HPDE6-E6E7 (cell line): ENCODE results near the gene ATXN1.
A peak's percentile ranks its signal among the peaks of the same experiment; 100 is the strongest.
"Not testable (repeated sequence)": the region's sequence is repeated elsewhere in the genome, so short reads cannot be mapped to it uniquely, and the experiment has no call there.

Source experiments
- DNase-seq: peaks from one replicate; pipeline ENCODE4 v3.0.0; 2011; ENCODE audit warnings: missing footprints; ENCODE audit errors: extremely low spot score

Gene ATXN1

GRCh38 chr6:16618962-16619361 is 142.3 kb downstream of the ATXN1 start:
- no peak for DNase-seq

DNA sequence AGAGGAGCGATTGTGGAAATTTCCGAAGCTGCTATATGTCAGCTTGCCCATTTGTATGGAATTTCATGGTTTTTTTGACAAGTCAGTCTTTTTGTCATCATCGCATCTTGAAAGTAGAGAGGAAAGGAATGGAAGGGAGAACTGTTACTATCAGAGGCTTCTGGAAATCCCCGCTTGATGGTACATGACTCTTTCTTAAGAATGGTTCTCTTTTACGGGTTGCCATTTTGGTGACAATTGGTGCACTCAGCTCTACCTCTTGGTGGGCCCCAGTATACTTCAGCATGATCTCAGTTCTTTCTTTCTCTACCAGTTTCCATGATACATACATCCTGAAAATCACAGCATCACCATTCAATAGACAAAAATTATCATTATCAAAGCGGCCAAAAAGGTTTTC is 146.0 kb downstream of the ATXN1 start:
- DNase-seq: not testable (repeated sequence)

DNA sequence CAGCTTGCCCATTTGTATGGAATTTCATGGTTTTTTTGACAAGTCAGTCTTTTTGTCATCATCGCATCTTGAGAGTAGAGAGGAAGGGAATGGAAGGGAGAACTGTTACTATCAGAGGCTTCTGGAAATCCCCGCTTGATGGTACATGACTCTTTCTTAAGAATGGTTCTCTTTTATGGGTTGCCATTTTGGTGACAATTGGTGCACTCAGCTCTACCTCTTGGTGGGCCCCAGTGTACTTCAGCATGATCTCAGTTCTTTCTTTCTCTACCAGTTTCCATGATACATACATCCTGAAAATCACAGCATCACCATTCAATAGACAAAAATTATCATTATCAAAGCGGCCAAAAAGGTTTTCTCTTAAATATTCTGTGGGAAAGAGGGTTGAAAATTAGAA is 147.1 kb downstream of the ATXN1 start:
- DNase-seq: not testable (repeated sequence)

- not testable (repeated sequence) for DNase-seq
Observed at GRCh38 chr6:16613504-16613903, 147.8 kb downstream of the ATXN1 start.

- DNase-seq: no peak
Observed at GRCh38 chr6:16608444-16608843, 152.8 kb downstream of the ATXN1 start.

GRCh38 chr6:16602035-16602434 is 159.2 kb downstream of the ATXN1 start:
- no peak for DNase-seq

- DNase-seq: no peak
Observed at GRCh38 chr6:16600701-16601100, 160.6 kb downstream of the ATXN1 start.

DNA sequence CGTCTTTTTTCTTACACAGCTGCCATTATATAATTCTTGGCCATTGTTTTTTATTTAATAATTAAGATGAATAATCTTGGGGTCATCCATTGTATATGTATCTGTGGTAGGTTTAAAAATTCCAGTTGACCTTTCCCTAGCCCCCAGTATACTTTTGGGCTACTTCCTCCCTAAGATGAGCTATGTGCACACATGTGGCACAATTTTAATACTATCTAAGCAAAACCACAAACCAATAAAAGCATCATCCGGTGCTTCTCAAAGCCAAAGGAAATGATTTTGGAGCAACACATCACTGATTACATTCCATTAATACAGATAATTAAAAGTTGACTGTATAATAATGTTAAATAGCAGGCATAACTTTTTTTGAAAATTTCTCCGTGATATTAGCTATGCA is 161.2 kb downstream of the ATXN1 start:
- DNase-seq: no peak

GRCh38 chr6:16596616-16597331 is 164.5 kb downstream of the ATXN1 start:
- DNase-seq: no peak

- DNase-seq: no peak
Observed at GRCh38 chr6:16595514-16596120, 165.6 kb downstream of the ATXN1 start.

DNA sequence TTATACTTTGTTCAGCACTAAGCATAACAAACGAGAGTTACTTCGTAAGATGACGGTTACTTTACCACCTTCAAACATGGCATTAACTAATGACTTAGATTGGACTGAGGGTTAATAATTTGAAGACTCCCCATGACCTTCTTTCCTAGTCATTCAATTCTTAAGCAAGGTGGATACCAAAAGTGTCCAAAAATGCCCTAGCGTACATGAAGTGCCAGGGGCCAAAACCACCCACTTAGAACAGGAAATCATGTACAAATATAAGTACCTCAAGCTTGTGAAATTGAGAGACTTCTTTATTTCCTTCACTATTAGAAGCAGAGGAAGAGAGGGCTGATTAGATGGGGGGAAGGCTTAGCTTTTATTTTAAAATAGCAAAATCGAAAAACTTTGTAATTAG is 166.4 kb downstream of the ATXN1 start:
- DNase-seq: no peak

GRCh38 chr6:16592223-16592911 is 168.9 kb downstream of the ATXN1 start:
- no peak for DNase-seq

GRCh38 chr6:16591396-16592222 is 169.7 kb downstream of the ATXN1 start:
- no peak for DNase-seq

GRCh38 chr6:16585805-16586204 is 175.5 kb downstream of the ATXN1 start:
- no peak for DNase-seq

DNA sequence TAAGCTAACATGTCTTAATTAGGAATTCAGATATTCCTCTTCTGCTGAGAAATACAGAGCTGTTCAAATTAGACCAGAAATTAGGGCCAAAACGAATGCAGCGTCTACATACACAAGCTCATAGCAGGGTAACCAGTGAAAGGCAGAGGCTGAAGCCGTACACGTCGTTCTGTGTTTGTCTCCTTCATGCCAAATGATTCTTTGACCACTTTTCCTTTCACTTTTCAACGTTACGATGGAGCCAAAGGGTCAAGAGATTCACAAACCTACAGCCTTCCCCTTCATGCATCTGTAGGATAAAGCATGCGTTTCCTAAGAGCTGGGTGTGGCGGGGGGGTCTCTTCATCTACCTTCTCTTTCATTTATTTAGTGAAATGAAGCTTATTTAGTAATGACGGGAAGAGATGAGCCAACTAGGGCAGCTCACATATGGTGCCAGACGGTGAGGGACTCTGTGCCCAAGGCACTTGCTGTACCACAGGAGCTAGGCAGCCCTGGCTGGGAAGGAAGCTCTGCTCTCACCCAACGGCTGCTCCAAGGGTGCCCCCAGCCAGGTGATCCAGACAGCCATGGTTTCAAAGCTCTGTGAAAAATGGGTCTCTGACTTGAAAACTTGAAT is 178.0 kb downstream of the ATXN1 start:
- DNase-seq: no peak

DNA sequence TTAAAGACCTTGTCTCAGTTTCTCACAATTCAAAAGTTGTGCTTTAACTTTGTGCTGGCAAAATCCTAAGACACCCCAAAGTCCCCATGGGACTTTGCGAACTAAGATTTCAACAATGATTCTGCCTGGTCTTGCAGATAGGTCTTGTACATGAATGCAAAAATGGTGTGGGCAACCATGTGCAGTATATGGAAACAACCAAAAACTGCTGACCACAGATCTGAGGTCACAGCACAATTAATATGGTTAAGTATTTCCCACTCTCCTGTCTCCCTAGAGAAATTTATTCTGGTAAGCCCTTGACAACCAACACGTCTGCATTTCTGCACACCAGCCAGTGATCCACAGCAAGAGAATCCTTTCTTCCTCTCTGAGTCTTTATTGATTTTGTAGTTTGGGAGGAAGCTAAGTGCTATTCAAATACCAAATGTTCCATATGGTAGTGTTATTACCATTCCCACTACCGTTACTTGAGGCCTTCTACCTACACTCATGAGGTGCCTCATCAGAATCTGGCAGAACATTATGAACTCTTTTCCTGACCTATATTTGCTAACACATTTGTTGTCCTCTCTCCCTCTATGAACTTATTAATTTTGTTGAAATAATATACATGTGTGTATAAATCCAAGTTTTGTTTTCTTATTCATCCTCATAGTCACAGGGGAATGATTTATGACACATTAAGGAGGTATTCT is 178.7 kb downstream of the ATXN1 start:
- DNase-seq: no peak

DNA sequence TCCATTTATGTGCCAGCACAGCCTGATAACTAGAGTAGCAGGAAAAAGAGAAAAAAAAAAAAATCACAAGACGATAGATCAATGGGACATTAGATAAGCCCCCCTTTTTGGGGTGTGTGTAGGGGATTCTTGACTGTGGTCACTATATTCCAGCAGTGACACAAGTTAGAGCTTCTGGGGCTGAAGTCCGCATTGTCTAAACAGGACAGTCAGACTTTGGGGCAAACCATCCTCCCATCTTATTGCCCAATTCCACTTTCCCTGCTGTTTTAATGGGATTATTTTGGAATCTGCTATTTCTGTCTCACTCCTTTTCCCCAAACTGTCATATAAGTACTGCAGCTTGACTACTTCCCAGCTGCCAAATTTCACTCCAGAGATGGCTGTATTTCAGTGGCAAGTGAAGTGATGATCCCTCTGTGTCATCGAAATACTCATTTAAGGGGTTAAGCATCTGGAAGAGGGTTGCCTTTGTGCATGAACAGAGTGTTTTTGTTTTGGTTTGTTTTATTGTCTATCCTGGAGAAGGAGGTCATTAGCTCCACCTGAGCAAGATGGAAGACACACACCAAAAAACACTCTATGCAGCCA is 182.5 kb downstream of the ATXN1 start:
- DNase-seq: no peak

- peak; percentile 19 for DNase-seq
Observed at GRCh38 chr6:16576451-16577368, 184.6 kb downstream of the ATXN1 start.

- no peak for DNase-seq
Observed at GRCh38 chr6:16575655-16576054, 185.6 kb downstream of the ATXN1 start.

DNA sequence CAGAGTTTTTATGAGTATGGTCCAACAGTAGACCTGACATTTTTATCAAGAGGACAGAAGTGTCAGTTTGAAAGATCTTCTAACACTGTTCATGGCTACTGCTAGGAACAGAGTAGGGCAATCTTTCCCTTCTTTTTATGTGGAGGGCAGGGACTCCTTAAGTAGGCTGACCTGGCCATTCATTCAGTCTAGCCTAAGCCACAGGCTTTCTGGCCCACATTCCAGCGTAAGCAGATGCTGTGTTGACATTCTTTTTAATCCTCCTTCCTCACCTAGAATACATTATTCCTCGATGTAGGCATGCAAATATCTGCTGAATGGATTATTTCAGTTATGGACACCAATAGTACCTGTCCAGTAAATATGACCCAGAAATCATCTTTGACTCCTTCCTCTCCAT is 188.3 kb downstream of the ATXN1 start:
- DNase-seq: no peak
